NB4 (cell line): Measurements from ENCODE around the gene CLBA1.
"Not testable (repeated sequence)": the region's sequence is repeated elsewhere in the genome, so short reads cannot be mapped to it uniquely, and the experiment has no call there.

ENCODE experiments used
- CTCF ChIP-seq: IDR thresholded peaks from one replicate; pipeline ENCODE4 v1.5.1; 2012; ENCODE audit warnings: low read depth, low read length
- POLR2A ChIP-seq: IDR thresholded peaks from 2 replicates; pipeline ENCODE4 v1.6.1; 2011; ENCODE audit warnings: mild to moderate bottlenecking; ENCODE audit not compliant: insufficient read length; ENCODE audit errors: extremely low read depth
- TF ChIP-seq, protein P1 (sequence below): IDR thresholded peaks from 2 replicates; pipeline ENCODE4 v1.6.1; 2011; ENCODE audit warnings: low read depth, low read length

DNA sequence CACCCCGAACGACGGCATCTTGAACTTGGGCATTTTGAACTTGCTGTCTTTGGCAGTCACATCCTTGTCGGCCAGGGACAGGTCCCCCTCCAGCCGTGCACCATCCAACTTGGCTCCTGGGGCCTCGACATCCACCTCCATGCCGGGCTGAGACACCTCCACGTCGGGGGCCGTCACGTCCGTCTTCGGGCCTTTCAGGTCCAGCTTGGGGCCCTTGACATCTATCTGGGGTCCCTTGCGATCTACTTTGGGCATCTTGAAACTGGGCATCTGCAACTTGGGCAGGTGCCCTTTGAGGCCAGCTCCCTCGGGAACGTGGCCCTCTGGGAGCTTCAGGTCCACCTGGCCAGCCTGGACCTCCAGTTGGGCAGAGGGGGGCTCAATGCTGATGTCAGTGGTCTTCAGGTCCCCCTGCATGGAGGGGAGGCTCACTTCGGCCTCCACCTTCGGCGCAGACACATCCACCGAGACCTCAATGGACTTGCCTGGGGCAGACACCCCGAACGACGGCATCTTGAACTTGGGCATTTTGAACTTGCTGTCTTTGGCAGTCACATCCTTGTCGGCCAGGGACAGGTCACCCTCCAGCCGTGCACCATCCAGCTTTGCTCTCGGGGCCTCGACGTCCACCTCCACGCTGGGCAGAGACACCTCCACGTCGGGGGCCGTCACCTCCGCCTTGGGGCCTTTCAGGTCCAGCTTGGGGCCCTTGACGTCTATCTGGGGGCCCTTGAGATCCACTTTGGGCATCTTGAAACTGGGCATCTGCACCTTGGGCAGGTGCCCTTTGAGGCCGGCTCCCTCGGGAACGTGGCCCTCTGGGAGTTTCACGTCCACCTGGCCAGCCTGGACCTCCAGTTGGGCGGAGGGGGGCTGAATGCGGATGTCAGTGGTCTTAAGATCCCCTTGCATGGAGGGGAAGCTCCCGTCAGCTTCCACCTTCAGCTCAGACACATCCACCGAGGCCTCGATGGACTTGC is 39.3 kb upstream of the CLBA1 start:
- TF ChIP-seq CTCF, POLR2A: not testable (repeated sequence)
- TF ChIP-seq, protein P1, sequence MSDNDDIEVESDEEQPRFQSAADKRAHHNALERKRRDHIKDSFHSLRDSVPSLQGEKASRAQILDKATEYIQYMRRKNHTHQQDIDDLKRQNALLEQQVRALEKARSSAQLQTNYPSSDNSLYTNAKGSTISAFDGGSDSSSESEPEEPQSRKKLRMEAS: not testable (repeated sequence)
